ENCODE data around the gene LPIN3.

The LPIN3 gene

DNA sequence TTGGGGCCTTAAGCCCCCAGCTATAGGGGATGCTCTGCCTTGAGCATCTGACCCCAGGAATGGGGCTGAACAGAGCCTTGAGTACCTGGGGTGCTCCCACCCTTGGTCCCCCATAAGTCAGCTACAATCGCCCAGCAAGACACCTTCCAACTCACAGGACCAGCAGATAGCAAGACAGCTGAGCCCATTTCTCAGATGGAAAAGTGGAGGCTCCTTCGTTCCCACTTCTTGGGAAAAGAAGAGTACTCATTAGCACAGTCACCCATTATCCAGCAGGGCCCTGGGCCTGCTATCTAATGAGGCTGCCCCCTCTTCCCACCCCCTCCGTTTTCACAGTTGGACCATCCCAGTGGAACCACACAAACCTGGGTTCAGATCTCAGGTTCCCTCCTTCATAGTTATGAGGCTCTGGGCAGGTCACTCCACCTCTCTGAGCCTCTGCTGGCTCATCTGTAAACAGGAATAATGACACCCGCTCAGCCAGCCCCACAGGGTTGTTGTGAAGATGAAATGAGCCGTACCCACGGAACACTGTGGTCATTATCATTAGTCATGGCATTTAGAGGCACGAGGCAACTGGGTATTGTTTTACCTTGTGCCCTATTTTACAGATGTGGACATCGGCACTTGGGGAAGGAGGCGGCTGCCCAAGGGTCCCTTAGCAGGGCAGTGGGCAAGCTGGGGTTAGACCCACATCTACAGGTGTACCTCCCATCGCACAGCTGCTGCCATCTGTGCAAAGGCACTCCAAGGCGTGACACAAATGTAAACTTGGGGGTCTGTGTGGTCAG lies 4.5 kb downstream of the LPIN3 start:
- no peak for TF ChIP-seq CTCF (IDR thresholded peaks at IDR 0.05; ENCODE audit: low read depth, low read length)
- H3K4me3 ChIP-seq (ENCODE audit: low read depth, low read length) = no peak overlapping the region

DNA sequence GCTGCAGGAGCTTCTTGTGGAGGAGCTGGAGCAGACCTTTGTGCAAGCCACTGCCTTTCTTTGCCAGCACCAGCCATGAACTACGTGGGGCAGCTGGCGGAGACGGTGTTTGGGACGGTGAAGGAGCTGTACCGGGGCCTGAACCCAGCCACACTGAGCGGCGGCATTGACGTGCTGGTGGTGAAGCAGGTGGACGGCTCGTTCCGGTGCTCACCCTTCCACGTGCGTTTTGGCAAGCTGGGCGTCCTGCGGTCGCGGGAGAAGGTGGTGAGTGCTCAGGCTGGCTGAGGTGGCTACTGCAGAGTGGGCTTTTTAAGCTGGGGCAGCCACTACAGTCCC lies 5.1 kb downstream of the LPIN3 start:
- no peak overlapping the region for H3K4me3 ChIP-seq (ENCODE audit: low read depth, low read length)
- TF ChIP-seq CTCF (IDR thresholded peaks at IDR 0.05; ENCODE audit: low read depth, low read length) = no peak

- no peak for TF ChIP-seq CTCF (IDR thresholded peaks at IDR 0.05; ENCODE audit: low read depth, low read length)
- H3K4me3 ChIP-seq (ENCODE audit: low read depth, low read length) = no peak overlapping the region
Observed at GRCh38 chr20:41347523-41348429, 7.2 kb downstream of the LPIN3 start.

DNA sequence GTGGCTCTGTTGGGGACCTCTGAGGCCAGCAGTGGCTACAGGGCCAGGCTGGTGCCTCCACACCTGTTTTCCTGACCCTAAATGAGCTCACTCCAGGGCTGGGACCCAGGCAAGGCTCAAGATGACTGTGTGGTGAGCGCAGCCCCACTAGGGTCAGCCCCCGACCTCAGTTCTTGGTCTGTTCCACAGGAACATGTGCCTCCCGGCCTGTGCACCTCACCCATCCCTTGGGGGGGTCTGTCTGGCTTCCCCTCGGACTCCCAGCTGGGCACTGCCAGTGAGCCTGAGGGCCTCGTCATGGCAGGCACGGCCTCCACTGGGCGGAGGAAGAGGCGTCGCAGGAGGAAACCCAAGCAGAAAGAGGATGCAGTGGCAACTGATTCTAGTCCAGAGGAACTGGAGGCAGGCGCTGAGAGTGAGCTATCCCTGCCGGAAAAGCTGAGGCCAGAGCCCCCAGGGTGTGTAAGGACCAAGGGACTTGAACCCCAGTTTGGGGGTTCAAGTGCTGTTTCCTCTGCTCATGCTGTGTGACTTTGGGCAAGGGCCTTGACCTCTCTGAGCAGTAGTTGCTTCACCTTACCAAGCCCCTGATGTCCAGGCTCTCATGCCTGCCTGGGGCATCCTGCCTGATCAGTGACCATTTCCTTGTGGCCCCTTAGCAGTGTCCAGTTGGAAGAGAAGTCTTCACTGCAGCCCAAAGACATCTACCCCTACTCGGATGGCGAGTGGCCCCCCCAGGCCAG lies 8.0 kb downstream of the LPIN3 start:
- TF ChIP-seq CTCF (IDR thresholded peaks at IDR 0.05; ENCODE audit: low read depth, low read length) = no peak
- H3K4me3 ChIP-seq (ENCODE audit: low read depth, low read length) = no peak overlapping the region

- no peak for TF ChIP-seq CTCF (IDR thresholded peaks at IDR 0.05; ENCODE audit: low read depth, low read length)
Observed at GRCh38 chr20:41349266-41349665, 8.6 kb downstream of the LPIN3 start.

DNA sequence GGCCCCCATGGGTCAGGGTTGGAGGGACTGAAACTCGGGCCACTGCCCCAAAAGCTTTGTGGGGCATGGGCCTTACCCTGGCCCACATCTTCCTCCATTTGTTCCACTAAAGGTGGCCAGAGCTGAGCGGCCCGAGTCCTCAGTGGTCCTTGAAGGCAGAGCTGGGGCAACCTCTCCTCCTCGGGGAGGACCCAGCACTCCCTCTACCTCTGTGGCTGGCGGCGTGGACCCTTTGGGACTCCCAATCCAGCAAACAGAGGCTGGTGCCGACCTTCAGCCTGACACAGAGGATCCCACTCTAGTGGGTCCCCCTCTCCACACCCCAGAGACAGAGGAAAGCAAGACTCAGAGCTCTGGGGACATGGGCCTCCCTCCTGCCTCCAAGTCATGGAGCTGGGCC lies 9.3 kb downstream of the LPIN3 start:
- no peak for TF ChIP-seq CTCF (IDR thresholded peaks at IDR 0.05; ENCODE audit: low read depth, low read length)
- H3K4me3 ChIP-seq (ENCODE audit: low read depth, low read length) = no peak overlapping the region

More at GRCh38 chr20:41349266-41349665, 8.6 kb downstream of the LPIN3 start:
- no peak overlapping the region for H3K4me3 ChIP-seq (ENCODE audit: low read depth, low read length)

Measured in WI38 (cell line).